Measurements from ENCODE around the gene HDGFL3.
"Not testable (repeated sequence)": the region's sequence is repeated elsewhere in the genome, so short reads cannot be mapped to it uniquely, and the experiment has no call there.

HDGFL3 gene

GRCh38 chr15:83094583-83094982 is 113.0 kb downstream of the HDGFL3 start:
- no peak for DNase-seq

GRCh38 chr15:83092309-83092976 is 115.2 kb downstream of the HDGFL3 start:
- DNase-seq, result peak; percentile 88

GRCh38 chr15:83091965-83092308 is 115.7 kb downstream of the HDGFL3 start:
- not testable (repeated sequence) for DNase-seq

- DNase-seq, result no peak
Observed at GRCh38 chr15:83090465-83090864, 117.2 kb downstream of the HDGFL3 start.

GRCh38 chr15:83088876-83089275 is 118.7 kb downstream of the HDGFL3 start:
- DNase-seq, result no peak

GRCh38 chr15:83087576-83087975 is 120.0 kb downstream of the HDGFL3 start:
- no peak for DNase-seq

- DNase-seq, result not testable (repeated sequence)
Observed at GRCh38 chr15:83085864-83086552, 121.6 kb downstream of the HDGFL3 start.

- not testable (repeated sequence) for DNase-seq
Observed at GRCh38 chr15:83085461-83085860, 122.2 kb downstream of the HDGFL3 start.

- DNase-seq, result no peak
Observed at GRCh38 chr15:83082730-83083386, 124.8 kb downstream of the HDGFL3 start.

- DNase-seq, result no peak
Observed at GRCh38 chr15:83081256-83082014, 126.2 kb downstream of the HDGFL3 start.

GRCh38 chr15:83078712-83079111 is 128.9 kb downstream of the HDGFL3 start:
- no peak for DNase-seq

Measured in MV-4-11 (cell line).